ENCODE measurements around the gene LRRK1.

DNA sequence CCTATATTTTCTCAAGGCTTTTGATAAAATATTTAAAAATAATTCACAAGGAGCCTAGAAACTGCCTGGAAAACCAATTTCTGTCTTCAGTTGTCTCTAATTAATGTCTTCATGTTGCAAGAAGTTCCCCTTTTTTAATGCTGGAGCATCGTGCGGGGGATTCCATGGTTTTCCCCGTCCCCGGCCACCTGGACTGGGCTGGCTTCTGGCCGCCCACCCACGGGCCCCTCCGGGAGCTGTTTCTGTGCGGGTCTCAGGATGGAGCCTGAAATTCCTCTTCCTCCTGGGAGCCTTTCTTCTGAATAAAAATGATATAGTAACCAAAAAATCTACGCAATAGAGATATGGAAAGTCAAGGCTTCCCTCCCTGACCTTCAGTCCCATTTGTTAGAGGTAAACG, 8.1 kb upstream of the LRRK1 start:
- TF ChIP-seq, protein P1, sequence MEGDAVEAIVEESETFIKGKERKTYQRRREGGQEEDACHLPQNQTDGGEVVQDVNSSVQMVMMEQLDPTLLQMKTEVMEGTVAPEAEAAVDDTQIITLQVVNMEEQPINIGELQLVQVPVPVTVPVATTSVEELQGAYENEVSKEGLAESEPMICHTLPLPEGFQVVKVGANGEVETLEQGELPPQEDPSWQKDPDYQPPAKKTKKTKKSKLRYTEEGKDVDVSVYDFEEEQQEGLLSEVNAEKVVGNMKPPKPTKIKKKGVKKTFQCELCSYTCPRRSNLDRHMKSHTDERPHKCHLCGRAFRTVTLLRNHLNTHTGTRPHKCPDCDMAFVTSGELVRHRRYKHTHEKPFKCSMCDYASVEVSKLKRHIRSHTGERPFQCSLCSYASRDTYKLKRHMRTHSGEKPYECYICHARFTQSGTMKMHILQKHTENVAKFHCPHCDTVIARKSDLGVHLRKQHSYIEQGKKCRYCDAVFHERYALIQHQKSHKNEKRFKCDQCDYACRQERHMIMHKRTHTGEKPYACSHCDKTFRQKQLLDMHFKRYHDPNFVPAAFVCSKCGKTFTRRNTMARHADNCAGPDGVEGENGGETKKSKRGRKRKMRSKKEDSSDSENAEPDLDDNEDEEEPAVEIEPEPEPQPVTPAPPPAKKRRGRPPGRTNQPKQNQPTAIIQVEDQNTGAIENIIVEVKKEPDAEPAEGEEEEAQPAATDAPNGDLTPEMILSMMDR (IDR thresholded peaks at IDR 0.05): no peak
- TF ChIP-seq POLR2A (IDR thresholded peaks at IDR 0.05) (no peak), EP300 (IDR thresholded peaks at IDR 0.05) (no peak)

Data from gastroesophageal sphincter (tissue), 3 donors.